PC-3 (cell line): ENCODE results near the gene MEPCE.

Source experiments
- EZH2 ChIP-seq: fragments of 300-600 bp; sonication (generic); IDR thresholded peaks from one replicate; pipeline ENCODE4 v1.6.1; 2017; ENCODE audit warnings: antibody characterized with exemption, mild to moderate bottlenecking, low read length; ENCODE audit not compliant: unreplicated experiment
- EZH2phosphoT487 ChIP-seq: fragments of 300-600 bp; sonication (generic); IDR thresholded peaks from 2 replicates; pipeline ENCODE4 v1.6.1; 2018; ENCODE audit warnings: mild to moderate bottlenecking, antibody characterized with exemption, low read length, borderline replicate concordance
- TF ChIP-seq, protein P1 (sequence below): fragments of 300-600 bp; sonication (generic); conservative IDR thresholded peaks from 2 replicates; pipeline ENCODE4 v1.5.1; 2017; ENCODE audit warnings: antibody characterized with exemption, low read depth, mild to moderate bottlenecking, low read length

DNA sequence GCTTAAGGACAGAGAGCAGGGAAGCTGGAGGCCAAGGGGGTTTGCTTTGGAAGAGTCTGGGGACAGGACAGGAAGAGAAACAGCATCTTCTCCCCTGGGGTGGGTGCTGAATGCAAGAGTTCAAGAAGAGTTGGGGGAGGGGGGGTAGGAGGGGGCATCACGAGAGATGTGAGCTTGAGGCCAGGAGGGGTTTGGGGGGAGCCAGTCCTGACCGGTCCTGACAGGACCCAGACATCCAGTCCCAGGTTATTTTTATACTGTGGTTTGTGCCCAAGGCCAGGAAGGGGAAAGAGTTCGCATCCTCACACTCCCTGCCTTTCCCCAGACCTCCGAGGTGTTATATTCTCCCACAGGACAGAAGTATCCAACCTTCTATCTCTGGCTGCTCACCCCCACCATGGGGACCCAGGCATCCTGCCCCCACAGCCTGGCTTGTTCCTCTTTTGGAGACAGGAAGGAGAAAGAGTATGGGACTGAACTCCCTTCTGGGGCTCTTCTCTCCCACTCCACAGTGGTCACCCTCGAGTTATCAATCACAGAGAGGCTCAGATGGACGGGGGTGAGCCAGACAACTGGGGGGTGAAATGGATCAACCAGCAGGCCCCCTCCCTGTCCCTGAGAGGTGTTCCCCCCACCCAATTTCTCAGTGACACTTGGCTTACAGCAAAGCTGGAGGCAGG is 46.6 kb downstream of the MEPCE start:
- TF ChIP-seq, protein P1, sequence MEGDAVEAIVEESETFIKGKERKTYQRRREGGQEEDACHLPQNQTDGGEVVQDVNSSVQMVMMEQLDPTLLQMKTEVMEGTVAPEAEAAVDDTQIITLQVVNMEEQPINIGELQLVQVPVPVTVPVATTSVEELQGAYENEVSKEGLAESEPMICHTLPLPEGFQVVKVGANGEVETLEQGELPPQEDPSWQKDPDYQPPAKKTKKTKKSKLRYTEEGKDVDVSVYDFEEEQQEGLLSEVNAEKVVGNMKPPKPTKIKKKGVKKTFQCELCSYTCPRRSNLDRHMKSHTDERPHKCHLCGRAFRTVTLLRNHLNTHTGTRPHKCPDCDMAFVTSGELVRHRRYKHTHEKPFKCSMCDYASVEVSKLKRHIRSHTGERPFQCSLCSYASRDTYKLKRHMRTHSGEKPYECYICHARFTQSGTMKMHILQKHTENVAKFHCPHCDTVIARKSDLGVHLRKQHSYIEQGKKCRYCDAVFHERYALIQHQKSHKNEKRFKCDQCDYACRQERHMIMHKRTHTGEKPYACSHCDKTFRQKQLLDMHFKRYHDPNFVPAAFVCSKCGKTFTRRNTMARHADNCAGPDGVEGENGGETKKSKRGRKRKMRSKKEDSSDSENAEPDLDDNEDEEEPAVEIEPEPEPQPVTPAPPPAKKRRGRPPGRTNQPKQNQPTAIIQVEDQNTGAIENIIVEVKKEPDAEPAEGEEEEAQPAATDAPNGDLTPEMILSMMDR = no peak
- TF ChIP-seq EZH2 (no peak), EZH2phosphoT487 (no peak)
